GM12865 (cell line): ENCODE data around the gene PHPT1.
A peak's percentile ranks its signal among the peaks of the same experiment; 100 is the strongest.

ENCODE experiments used
- DNase-seq: peaks from one replicate; pipeline ENCODE4 v3.0.0; 2010; ENCODE audit warnings: low read depth
- H3K4me3 ChIP-seq: 2 replicates; pipeline ENCODE4 v1.5.1; 2011; ENCODE audit warnings: mild to moderate bottlenecking, low read depth, low read length, control low read depth
- TF ChIP-seq, protein P1 (sequence below): IDR thresholded peaks from 2 replicates; pipeline ENCODE4 v1.5.1; 2011; ENCODE audit warnings: low read length, control low read depth, low read depth, inconsistent platforms; ENCODE audit not compliant: insufficient read depth; ENCODE audit errors: missing control alignments

The PHPT1 gene

DNA sequence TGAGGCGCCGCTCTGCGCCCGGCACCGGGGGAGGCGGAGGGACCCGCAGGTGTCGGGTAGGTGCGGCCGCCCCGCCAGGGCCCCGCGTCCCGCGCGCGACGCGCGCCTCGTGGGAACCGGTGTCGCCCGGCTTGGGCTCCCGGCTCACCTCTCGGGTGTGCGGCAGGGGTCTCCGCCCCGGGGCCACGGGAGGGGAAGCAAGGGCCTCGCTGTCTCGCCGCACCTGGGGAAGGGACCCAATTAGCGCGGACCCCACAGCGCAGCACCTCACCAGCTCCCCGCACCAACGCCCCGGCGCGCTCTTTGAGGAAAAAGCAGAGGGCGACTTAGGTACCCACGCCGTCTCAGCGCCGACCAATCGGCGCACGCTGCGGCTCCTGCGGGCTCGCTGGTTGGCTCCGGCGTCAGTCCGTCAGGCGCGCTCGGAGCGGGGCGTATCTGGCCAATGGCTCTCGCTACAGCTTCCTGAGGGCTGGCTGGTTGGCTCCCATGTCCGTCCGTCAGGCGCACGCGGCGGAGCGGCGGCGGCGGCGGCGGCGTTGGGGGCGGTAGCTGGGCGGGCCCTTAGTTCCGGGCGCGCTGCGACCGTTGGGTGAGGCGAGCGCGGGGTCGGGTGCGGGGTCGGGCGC lies 36.9 kb downstream of the PHPT1 start, which contains the start of gene TRAF2:
Gene TRAF2, plus strand, starts transcription at position 567 of the 629 bp plus-strand sequence. CDS start 12,225 bp downstream, outside the sequence.
- H3K4me3 ChIP-seq: peak within 1 kb of the TSS; percentile 93
- TF ChIP-seq, protein P1, sequence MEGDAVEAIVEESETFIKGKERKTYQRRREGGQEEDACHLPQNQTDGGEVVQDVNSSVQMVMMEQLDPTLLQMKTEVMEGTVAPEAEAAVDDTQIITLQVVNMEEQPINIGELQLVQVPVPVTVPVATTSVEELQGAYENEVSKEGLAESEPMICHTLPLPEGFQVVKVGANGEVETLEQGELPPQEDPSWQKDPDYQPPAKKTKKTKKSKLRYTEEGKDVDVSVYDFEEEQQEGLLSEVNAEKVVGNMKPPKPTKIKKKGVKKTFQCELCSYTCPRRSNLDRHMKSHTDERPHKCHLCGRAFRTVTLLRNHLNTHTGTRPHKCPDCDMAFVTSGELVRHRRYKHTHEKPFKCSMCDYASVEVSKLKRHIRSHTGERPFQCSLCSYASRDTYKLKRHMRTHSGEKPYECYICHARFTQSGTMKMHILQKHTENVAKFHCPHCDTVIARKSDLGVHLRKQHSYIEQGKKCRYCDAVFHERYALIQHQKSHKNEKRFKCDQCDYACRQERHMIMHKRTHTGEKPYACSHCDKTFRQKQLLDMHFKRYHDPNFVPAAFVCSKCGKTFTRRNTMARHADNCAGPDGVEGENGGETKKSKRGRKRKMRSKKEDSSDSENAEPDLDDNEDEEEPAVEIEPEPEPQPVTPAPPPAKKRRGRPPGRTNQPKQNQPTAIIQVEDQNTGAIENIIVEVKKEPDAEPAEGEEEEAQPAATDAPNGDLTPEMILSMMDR: no peak
- peak; percentile 100 for DNase-seq

DNA sequence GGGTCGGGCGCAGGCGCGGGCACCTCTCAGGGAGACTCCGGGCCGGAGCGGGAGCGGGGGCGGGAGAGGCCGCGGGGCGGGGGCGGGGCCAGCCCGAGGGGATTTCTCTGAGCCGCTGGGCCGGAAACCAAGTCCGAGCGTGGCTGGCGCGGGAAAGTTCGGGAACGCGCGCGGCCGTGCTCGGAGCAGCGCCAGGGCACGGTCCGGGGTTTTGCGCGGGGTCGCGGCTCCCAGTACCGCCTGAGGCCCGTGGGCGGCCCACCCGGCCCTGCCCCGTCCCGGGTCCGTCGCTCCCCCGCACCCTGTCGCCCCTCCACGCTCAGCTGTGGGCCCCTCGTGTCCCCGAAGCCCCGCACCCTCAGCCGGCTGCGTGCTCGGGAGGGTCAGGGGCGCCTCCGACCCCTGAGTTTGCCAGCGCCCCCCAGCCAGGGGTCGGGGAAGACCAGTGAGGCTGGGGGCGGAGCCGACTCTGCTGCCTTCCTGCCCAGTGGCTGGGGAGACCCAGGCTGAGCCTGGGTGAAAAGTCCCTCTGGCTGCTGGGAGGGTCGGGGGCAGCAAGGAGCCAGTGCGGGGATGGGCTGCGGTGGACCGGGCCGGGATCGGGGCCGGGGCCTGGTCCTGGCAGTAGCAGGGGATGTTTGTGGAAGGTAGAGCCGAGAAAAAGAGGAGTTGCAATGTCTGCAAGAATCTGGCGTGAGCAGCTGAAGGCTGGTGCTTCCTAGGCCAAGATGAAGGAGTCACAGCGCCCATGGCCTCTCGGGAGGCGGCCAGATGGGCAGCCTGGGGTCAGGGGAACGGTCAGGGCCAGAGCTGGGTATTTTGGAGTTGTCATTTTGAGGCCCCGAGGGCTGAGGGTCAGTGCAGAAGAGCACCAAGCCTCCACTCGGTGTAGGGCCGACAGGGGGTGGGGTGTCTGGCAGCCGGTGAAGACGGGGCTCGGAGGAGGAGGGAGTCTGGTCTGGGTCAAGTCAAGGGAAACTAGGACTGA lies 37.7 kb downstream of the PHPT1 start:
- peak overlapping the region; percentile 93 for H3K4me3 ChIP-seq
- peak; percentile 41 for DNase-seq
- TF ChIP-seq, protein P1: no peak

DNA sequence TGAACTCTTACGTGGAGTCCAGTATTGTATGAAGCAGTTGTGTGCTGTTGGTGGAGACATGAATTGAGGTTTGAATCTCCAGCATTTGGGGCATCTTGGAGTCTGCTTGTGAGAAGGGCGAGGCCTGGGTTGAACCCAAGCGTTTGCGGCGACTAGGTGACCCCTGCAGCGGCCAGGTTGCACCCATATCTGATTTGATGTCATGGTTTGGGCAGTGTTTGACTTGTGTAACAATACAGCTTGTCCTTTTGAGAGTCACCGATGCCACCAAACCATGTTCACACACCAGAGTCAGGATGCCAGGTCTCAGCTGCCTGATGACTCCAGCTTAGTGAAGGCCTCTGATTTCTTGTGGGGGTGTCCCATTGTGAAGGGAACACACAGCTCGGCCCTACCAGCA lies 39.2 kb downstream of the PHPT1 start:
- H3K4me3 ChIP-seq: no peak overlapping the region
- TF ChIP-seq, protein P1: no peak
- DNase-seq: no peak

DNA sequence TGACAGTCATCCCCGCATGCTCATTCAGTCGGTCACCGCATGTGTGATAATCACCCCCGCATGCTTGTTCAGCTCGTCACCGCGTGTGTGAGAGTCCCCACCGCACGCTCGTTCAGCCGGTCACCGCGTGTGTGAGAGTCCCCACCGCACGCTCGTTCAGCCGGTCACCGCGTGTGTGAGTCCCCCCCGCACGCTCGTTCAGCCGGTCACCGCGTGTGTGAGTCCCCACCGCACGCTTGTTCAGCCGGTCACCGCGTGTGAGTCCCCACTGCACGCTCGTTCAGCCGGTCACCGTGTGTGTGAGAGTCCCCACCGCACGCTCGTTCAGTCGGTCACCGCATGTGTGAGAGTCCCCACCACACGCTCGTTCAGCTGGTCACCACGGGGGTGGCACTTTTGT lies 40.6 kb downstream of the PHPT1 start:
- DNase-seq: no peak
- TF ChIP-seq, protein P1: no peak
- no peak overlapping the region for H3K4me3 ChIP-seq

DNA sequence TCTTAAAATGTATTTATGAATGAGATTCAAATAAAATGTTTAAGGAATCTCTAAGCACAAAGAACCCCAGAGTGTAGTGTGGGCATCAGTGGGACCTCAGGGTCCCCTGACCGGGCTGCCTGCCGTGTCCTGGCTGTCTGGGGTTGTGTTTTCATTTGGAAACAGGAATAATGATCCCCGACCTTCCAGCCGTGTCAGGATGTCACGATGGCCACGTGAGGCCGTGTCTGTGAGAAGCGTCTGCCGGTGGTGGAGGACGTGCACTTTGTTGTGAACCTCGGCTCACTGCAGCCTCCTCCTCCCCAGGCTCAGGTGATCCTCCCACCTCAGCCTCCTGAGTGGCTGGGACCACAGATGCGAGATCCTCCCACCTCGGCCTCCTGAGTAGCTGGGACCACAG lies 41.5 kb downstream of the PHPT1 start:
- no peak for DNase-seq
- H3K4me3 ChIP-seq: no peak overlapping the region
- TF ChIP-seq, protein P1: no peak

DNA sequence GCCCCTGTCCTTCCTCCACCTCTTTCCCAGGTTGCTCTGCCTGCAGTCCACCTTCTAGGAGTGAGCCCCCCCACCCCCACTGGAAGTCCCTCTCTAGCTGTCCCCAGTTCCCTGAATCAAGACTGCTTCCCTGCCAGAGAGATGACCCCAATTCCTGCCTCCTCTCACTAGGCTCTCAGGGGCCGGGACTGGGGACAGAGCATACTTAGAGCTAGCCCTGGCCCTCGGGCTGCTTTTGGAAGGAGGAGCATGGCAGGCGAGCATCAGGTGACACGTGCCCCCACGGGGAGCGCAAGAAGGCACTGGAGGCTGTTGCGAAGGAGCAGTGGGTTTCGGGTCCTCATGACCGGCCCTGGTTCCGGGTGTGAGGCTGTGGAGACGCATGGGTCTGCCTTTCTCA lies 46.8 kb downstream of the PHPT1 start:
- TF ChIP-seq, protein P1: no peak
- DNase-seq: no peak
- no peak overlapping the region for H3K4me3 ChIP-seq
